Thyroid gland (tissue), 4 donors: ENCODE results near the gene PLD6. TPM values are rescaled to one million over a fixed set of nuclear protein-coding genes. Genes with fewer than 3 reads are reported as not detected.

Source experiments
- DNase-seq, 2 donors: peaks; one replicate each; pipeline ENCODE4 v3.0.0-alpha.2; 2019
- H3K27ac ChIP-seq, 3 donors: fragments of 200-600 bp; sonication (generic); 1 replicate in 2 of 3; 2 replicates in 1 of 3; pipeline ENCODE4 v1.5.1; 2016 to 2019; ENCODE audit warnings: mild to moderate bottlenecking in 1 of 3, moderate library complexity in 1 of 3
- H3K27me3 ChIP-seq: fragments of 200-600 bp; sonication (generic); one replicate; pipeline ENCODE4 v1.5.1; 2019
- H3K36me3 ChIP-seq, 2 donors: fragments of 200-600 bp; sonication (generic); one replicate each; pipeline ENCODE4 v1.5.1; 2016 to 2019
- H3K4me1 ChIP-seq, 2 donors: fragments of 200-600 bp; sonication (generic); one replicate each; pipeline ENCODE4 v1.5.1; 2017 to 2019
- H3K4me3 ChIP-seq, 3 donors: fragments of 200-600 bp; sonication (generic); replicated peaks in 1 of 3; 1 replicate in 2 of 3; 2 replicates in 1 of 3; pipeline ENCODE4 v1.5.1; 2016; ENCODE audit warnings: mild to moderate bottlenecking in 1 of 3
- H3K9me3 ChIP-seq: fragments of 200-600 bp; sonication (generic); one replicate; pipeline ENCODE4 v1.5.1; 2017
- POLR2A ChIP-seq, 2 donors: fragments of 450-650 bp; IDR thresholded peaks; one replicate each; pipeline ENCODE4 v1.6.1; 2017; ENCODE audit warnings: antibody characterized with exemption in 2 of 2, mild to moderate bottlenecking in 2 of 2, moderate library complexity in 1 of 2
- WGBS, 2 donors: methylation state at CpG; one replicate each; pipeline ENCODE4 v1.1.5; 2017; 5-methylcytosine and 5-hydroxymethylcytosine counted together
- intact Hi-C: fragments of 100-400 bp; cut with DNase I; formaldehyde crosslinking; loops from one replicate; pipeline ENCODE4 v1.15.1; 2023
- total RNA-seq, 4 donors: library from RNA; depleted of rRNA; stranded (reverse); fragments of >200 nt; gene quantifications; one replicate each; pipeline ENCODE4 v1.2.3, GENCODE V29; 2016
- TF ChIP-seq, protein P1 (sequence below), 6 experiments: fragments of 200-600 bp in 3 of 6; fragments of 450-650 bp in 3 of 6; sonication (generic) in 3 of 6; IDR thresholded peaks; one replicate each; pipeline ENCODE4 v1.5.1; 2016 to 2019; ENCODE audit warnings: antibody characterized with exemption in 6 of 6, mild to moderate bottlenecking in 2 of 6, inconsistent platforms in 1 of 6, moderate library complexity in 1 of 6

PLD6 gene
- total RNA-seq, 4 donors from 2014 or later, result 1.3 to 3.2 (median 2.5) TPM

DNA sequence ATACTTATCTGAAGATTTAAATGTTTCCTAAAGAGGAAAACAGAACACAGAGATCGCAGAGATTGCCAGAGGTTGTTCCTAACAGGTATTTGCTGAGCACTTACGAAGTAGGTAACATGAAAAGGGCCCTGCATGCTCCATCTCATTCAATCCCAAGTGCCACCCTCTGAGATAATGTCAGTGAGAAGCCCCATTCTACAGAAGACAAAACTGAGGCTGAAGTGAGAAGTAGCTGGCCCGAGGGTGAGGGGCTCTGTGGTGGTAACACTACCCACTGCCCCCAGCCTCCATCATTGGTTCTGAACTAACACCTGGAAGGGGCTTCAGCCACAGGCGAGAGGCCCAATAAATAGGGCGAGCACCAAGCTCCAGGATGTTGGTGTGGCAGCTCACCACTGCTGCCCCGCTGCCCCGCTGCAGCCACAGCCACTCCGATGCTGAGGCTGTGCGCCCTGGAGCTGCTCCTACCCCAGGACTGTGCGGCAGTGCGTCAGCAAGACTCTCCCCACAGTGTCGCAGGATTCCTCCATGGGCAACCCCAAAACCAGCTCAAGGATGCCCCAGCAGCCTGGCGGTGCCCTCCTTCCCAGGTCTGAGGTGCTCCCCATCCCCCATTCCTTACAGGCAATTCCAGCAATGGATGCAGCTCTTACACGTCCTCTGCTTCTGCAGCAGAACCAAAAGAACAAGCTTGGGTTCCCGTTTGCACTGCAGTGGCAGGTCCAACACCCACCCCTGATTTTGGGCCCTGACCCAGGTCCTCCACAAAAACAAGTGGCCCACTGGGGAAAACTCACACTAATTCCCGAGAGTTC, 20.5 kb upstream of the PLD6 start:
- WGBS, 2 donors, result 92 to 93% methylated on average over 5 to 16 of the region's 16 CpGs

DNA sequence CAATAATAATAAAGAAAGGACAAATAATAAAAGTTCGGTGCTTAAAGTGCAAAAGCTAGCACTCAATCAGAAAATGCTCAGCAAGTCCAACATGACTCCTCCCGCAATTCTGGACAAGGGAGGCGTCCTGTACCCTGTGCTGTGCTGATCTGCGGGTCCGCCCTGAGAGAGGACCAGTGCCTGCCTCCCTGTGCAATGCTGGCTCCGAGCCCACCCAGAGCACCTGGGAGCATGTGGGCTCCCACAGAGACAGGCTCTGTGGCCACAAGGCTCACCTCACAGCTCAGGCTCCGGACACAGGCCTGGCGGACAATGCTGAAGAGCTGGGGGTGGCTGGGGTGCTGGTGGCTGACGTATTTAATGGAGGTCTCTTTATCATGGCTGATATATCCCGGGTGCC, 19.8 kb upstream of the PLD6 start:
- Histone ChIP-seq H3K27me3 (no peaks in the 10 kb centered on the region), H3K9me3 (no peaks in the 10 kb centered on the region), H3K4me3 (no peak overlapping the region), H3K36me3 (peaks cover 90 to 93% of the 10 kb centered on the region in 2 donors), H3K4me1 (no peaks in the 10 kb centered on the region), H3K27ac (no peak overlapping the region)
- WGBS, 2 donors, result 92 to 96% methylated on average over 7 to 10 of the region's 10 CpGs
- intact Hi-C loops, result no loop called here
- TF ChIP-seq, protein P1, sequence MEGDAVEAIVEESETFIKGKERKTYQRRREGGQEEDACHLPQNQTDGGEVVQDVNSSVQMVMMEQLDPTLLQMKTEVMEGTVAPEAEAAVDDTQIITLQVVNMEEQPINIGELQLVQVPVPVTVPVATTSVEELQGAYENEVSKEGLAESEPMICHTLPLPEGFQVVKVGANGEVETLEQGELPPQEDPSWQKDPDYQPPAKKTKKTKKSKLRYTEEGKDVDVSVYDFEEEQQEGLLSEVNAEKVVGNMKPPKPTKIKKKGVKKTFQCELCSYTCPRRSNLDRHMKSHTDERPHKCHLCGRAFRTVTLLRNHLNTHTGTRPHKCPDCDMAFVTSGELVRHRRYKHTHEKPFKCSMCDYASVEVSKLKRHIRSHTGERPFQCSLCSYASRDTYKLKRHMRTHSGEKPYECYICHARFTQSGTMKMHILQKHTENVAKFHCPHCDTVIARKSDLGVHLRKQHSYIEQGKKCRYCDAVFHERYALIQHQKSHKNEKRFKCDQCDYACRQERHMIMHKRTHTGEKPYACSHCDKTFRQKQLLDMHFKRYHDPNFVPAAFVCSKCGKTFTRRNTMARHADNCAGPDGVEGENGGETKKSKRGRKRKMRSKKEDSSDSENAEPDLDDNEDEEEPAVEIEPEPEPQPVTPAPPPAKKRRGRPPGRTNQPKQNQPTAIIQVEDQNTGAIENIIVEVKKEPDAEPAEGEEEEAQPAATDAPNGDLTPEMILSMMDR (IDR thresholded peaks at IDR 0.05), result no peak
- TF ChIP-seq POLR2A (IDR thresholded peaks at IDR 0.05), result no peak
- no peak for DNase-seq

More for the DNA sequence above, 20.5 kb upstream of the PLD6 start:
- Histone ChIP-seq H3K9me3 (no peaks in the 10 kb centered on the region), H3K4me3 (no peak overlapping the region), H3K27ac (no peak overlapping the region), H3K36me3 (peaks cover 90 to 93% of the 10 kb centered on the region in 2 donors), H3K27me3 (no peaks in the 10 kb centered on the region), H3K4me1 (no peaks in the 10 kb centered on the region)
- DNase-seq, result no peak
- intact Hi-C loops, result no loop called here
- no peak for TF ChIP-seq POLR2A (IDR thresholded peaks at IDR 0.05)
- TF ChIP-seq, protein P1 (IDR thresholded peaks at IDR 0.05), result no peak

DNA sequence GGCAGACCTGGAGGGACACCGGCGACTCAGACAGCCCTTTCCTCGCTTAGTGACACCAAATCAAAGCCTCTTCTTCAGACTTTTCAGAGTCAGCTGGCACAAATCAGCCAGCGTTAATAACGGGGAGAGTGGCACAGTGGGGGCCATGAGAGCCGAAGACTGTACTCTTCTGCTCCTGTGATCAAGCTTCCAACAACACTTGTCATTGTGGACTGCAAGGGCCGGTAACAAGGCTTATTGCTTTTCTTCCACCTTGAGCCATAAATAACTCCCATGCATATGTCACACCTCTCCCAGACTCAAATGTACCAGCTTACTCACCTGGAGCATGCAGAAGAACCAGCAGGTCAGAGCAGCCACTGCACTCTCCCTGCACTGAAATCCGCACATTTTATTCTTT, 18.0 kb upstream of the PLD6 start:
- Histone ChIP-seq H3K27me3 (no peaks in the 10 kb centered on the region), H3K27ac (no peak overlapping the region), H3K4me3 (no peak overlapping the region), H3K9me3 (no peaks in the 10 kb centered on the region), H3K4me1 (no peaks in the 10 kb centered on the region), H3K36me3 (peaks cover 87 to 93% of the 10 kb centered on the region in 2 donors)
- intact Hi-C loops, result no loop called here
- no peak for DNase-seq
- TF ChIP-seq, protein P1 (IDR thresholded peaks at IDR 0.05), result no peak
- no peak for TF ChIP-seq POLR2A (IDR thresholded peaks at IDR 0.05)
- 91 to 93% methylated on average over 8 of the region's 8 CpGs for WGBS, 2 donors

DNA sequence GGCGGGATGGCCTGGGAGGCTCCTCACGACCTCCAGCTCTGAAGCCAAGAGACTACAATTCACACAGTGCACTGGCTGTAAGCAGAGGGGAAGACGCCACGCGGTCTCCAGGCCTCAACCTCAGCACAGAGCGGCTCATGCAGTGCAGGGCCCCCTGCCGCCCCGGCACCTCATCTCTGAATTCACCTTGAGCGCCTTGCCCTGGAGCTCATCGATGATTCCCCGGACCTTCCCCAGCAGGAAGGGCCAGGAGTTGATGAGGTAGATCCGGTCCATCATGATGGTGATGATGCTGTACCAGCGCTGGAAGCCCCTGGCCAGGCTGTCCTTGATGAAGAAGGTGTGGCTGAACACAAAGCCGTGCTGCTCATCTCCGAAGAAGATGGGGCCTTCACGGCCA, 17.6 kb upstream of the PLD6 start:
- WGBS, 2 donors, result 90 to 92% methylated on average over 9 to 10 of the region's 16 CpGs
- intact Hi-C loops, result no loop called here
- DNase-seq, result no peak

DNA sequence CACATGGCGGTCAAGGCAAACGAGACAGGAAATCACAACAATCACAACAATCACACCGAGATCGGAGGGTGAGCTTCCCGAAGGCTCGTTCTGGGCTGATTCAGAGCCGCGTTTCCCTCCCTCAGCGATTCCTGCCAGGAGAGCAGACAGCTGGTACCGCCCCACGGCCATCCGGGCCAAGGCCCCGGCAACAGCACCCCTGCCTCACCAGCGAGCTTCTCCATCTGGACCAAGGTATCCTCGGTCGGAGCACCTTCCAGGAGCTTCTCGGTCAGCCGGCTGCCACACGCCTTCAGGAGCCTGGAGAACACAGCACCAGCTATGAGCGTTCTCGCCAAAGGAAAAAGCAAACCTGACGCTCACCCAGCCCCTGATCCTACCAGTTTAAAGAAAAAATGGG, 15.2 kb upstream of the PLD6 start:
- H3K4me3 ChIP-seq, result no peak overlapping the region
- no peaks in the 10 kb centered on the region for H3K27me3 ChIP-seq
- no peak for DNase-seq
- intact Hi-C loops, result no loop called here
- H3K9me3 ChIP-seq, result no peaks in the 10 kb centered on the region
- H3K4me1 ChIP-seq, result no peaks in the 10 kb centered on the region
- H3K36me3 ChIP-seq, result peaks cover 84 to 94% of the 10 kb centered on the region in 2 donors
- H3K27ac ChIP-seq, result no peak overlapping the region
- 93 to 96% methylated on average over 20 to 22 of the region's 22 CpGs for WGBS, 2 donors
- TF ChIP-seq POLR2A (IDR thresholded peaks at IDR 0.05), result no peak
- TF ChIP-seq, protein P1 (IDR thresholded peaks at IDR 0.05), result no peak

More for the DNA sequence above, 17.6 kb upstream of the PLD6 start:
- TF ChIP-seq, protein P1 (IDR thresholded peaks at IDR 0.05), result no peak
- TF ChIP-seq POLR2A (IDR thresholded peaks at IDR 0.05), result no peak
- H3K9me3 ChIP-seq, result no peaks in the 10 kb centered on the region
- H3K4me1 ChIP-seq, result no peaks in the 10 kb centered on the region
- H3K4me3 ChIP-seq, result no peak overlapping the region
- no peak overlapping the region for H3K27ac ChIP-seq
- peaks cover 87 to 93% of the 10 kb centered on the region in 2 donors for H3K36me3 ChIP-seq
- no peaks in the 10 kb centered on the region for H3K27me3 ChIP-seq
